DND-41 (cell line): Measurements from ENCODE around the gene HAPLN3.

ENCODE experiments used
- ATAC-seq: fragments of 200-7000 bp; cut with Tn5 transposase; 3 replicates; pipeline ENCODE4 v1.9.1; 2021; ENCODE audit warnings: low read depth; ENCODE audit not compliant: insufficient read depth
- DNase-seq: peaks from one replicate; pipeline ENCODE4 v3.0.0-alpha.2; 2020
- H2AFZ ChIP-seq: 2 replicates; pipeline ENCODE4 v1.6.0; 2012; ENCODE audit warnings: low read depth, low read length
- H3K27ac ChIP-seq: 2 replicates; pipeline ENCODE4 v1.5.1; 2012; ENCODE audit warnings: low read length, inconsistent platforms
- H3K27me3 ChIP-seq: fragments of 200-600 bp; sonication (generic); 2 replicates; pipeline ENCODE4 v1.6.0; 2012; ENCODE audit warnings: low read length, mild to moderate bottlenecking, inconsistent platforms; ENCODE audit not compliant: insufficient read depth, poor library complexity
- H3K36me3 ChIP-seq: 2 replicates; pipeline ENCODE4 v1.5.1; 2012; ENCODE audit warnings: low read length, inconsistent platforms; ENCODE audit not compliant: insufficient read depth
- H3K4me1 ChIP-seq: 2 replicates; pipeline ENCODE4 v1.5.1; 2012; ENCODE audit warnings: mild to moderate bottlenecking, low read length; ENCODE audit not compliant: insufficient read depth
- H3K4me2 ChIP-seq: 2 replicates; pipeline ENCODE4 v1.6.0; 2012; ENCODE audit warnings: mild to moderate bottlenecking, moderate library complexity, low read length, inconsistent platforms; ENCODE audit not compliant: insufficient read depth
- H3K4me3 ChIP-seq, 2 experiments: fragments of 200-600 bp in 1 of 2; shearing (Covaris generic) in 1 of 2; 2 replicates each; pipeline ENCODE4 v1.5.1; 2012 to 2016; ENCODE audit warnings: inconsistent platforms in 2 of 2, low read length in 2 of 2, mild to moderate bottlenecking in 2 of 2, low read depth in 1 of 2, moderate library complexity in 1 of 2
- H3K79me2 ChIP-seq: 2 replicates; pipeline ENCODE4 v1.6.0; 2012; ENCODE audit warnings: low read length, inconsistent platforms; ENCODE audit not compliant: insufficient read depth
- H3K9ac ChIP-seq: 2 replicates; pipeline ENCODE4 v1.6.0; 2012; ENCODE audit warnings: low read depth, mild to moderate bottlenecking, inconsistent platforms, low read length, moderate library complexity
- H3K9me3 ChIP-seq: 2 replicates; pipeline ENCODE4 v1.5.1; 2012; ENCODE audit warnings: low read length, moderate library complexity, mild to moderate bottlenecking, inconsistent platforms; ENCODE audit not compliant: insufficient read depth, severe bottlenecking
- H4K20me1 ChIP-seq: 2 replicates; pipeline ENCODE4 v1.6.0; 2012; ENCODE audit warnings: low read length; ENCODE audit not compliant: insufficient read depth
- EZH2 ChIP-seq: IDR thresholded peaks from 3 replicates; pipeline ENCODE4 v1.6.1; 2012; ENCODE audit warnings: borderline replicate concordance, low read depth, mild to moderate bottlenecking, moderate library complexity, low read length, inconsistent platforms; ENCODE audit not compliant: severe bottlenecking
- TF ChIP-seq, protein P1 (sequence below): IDR thresholded peaks from 2 replicates; pipeline ENCODE4 v1.5.1; 2012; ENCODE audit warnings: borderline replicate concordance, low read length, moderate library complexity, mild to moderate bottlenecking; ENCODE audit not compliant: poor library complexity, severe bottlenecking; ENCODE audit errors: extremely low read depth

The HAPLN3 gene

DNA sequence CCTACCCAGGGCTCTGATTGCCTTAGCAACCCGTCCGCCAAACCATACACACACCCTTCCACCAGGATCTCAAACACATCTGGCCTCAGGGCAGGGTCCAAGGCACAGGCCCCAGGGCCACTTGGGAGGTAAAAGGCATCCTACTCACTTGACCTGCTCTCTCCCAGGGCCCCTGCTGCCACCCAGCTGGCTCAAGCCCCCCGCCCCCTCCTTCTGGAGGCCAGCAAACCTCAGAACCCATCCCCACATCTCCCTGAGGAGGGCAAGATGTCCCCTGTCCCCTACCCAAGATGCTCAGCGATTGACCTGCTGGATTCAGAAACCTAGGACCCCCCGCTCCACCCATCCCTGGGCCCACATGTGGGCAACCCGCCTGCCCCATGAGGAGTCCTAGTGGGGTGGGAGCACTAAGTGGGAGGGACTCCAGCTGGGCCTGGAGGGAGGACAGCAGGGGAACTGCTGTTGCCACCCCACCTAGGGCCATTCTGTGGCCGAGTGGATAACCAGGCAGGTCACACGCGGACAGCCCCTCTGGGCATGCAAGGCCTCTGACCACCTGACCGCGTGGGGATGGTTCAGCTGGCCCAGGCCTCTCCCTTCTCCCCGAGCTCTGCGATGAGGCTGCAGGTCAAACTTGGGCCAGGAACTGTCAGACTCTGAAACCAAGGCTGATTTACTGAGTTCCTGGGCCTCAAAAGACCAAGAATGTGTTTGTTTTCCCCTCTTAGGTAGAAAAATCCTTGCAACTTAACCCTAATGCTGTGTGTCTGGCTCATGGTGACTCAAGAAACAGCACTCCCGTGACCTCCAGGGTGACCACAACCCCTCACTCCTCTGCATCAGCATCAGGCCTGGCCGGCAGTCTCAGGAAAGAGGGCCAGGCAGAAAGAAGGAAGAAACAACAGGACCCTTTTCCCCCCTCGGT lies 13.6 kb upstream of the HAPLN3 start:
- H4K20me1 ChIP-seq: peaks cover 61% of the 10 kb centered on the region
- 0 out of 4 replicates have a peak overlapping the region, but pooled peaks of 1 of the 2 experiments have one; percentile 36 for H3K4me3 ChIP-seq
- DNase-seq (no peak), ATAC-seq (no peak)
- peak overlapping the region; percentile 37; the same call in 1 of the 2 replicates for H3K9ac ChIP-seq
- peaks cover 59% of the 10 kb centered on the region for H3K79me2 ChIP-seq
- 0 out of 2 replicates have a peak overlapping the region, but pooled peaks have one; percentile 1 for H3K27ac ChIP-seq
- H3K27me3 ChIP-seq: no peaks in the 10 kb centered on the region
- peak overlapping the region; percentile 85 for H3K4me2 ChIP-seq
- no peak for TF ChIP-seq EZH2
- TF ChIP-seq, protein P1, sequence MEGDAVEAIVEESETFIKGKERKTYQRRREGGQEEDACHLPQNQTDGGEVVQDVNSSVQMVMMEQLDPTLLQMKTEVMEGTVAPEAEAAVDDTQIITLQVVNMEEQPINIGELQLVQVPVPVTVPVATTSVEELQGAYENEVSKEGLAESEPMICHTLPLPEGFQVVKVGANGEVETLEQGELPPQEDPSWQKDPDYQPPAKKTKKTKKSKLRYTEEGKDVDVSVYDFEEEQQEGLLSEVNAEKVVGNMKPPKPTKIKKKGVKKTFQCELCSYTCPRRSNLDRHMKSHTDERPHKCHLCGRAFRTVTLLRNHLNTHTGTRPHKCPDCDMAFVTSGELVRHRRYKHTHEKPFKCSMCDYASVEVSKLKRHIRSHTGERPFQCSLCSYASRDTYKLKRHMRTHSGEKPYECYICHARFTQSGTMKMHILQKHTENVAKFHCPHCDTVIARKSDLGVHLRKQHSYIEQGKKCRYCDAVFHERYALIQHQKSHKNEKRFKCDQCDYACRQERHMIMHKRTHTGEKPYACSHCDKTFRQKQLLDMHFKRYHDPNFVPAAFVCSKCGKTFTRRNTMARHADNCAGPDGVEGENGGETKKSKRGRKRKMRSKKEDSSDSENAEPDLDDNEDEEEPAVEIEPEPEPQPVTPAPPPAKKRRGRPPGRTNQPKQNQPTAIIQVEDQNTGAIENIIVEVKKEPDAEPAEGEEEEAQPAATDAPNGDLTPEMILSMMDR: no peak
- peaks cover 82% of the 10 kb centered on the region for H3K36me3 ChIP-seq
- H2AFZ ChIP-seq: no peak overlapping the region
- peaks cover 53% of the 10 kb centered on the region for H3K4me1 ChIP-seq
- H3K9me3 ChIP-seq: no peaks in the 10 kb centered on the region

DNA sequence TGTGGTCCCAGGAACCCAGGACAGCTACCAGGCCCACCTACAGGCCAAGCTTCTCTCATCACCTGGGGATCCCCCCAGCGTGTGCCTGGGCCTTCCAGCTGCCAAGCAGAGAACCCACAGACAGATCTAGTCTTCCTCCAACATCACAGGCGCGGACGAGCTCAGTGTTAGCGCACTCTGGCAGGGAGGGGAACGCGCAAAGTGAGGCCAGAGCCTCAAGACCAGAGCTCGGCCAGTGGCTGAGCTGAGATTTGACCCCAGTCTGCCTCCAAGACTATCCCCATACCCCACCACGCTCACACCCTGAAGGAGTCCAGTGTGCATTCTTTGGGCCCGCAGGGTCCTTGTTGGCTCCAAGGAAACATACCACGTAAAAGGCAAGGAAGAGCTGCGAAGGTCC lies 12.8 kb upstream of the HAPLN3 start:
- peak overlapping the region; percentile 20; the same call in 1 of the 2 replicates for H3K4me2 ChIP-seq
- no peak overlapping the region for H3K9ac ChIP-seq
- no peaks in the 10 kb centered on the region for H3K27me3 ChIP-seq
- no peak for DNase-seq
- peaks cover 60% of the 10 kb centered on the region for H3K79me2 ChIP-seq
- H2AFZ ChIP-seq: no peak overlapping the region
- no peak overlapping the region for H3K27ac ChIP-seq
- H4K20me1 ChIP-seq: peaks cover 65% of the 10 kb centered on the region
- ATAC-seq: no peak
- no peak overlapping the region for H3K4me3 ChIP-seq
- TF ChIP-seq, protein P1: no peak
- TF ChIP-seq EZH2: no peak
- H3K36me3 ChIP-seq: peaks cover 90% of the 10 kb centered on the region
- no peaks in the 10 kb centered on the region for H3K9me3 ChIP-seq
- peaks cover 47% of the 10 kb centered on the region for H3K4me1 ChIP-seq

- H3K9me3 ChIP-seq: no peaks in the 10 kb centered on the region
- H3K36me3 ChIP-seq: peaks cover 97% of the 10 kb centered on the region
- H3K79me2 ChIP-seq: peaks cover 51% of the 10 kb centered on the region
- no peaks in the 10 kb centered on the region for H3K27me3 ChIP-seq
- peaks cover 73% of the 10 kb centered on the region for H4K20me1 ChIP-seq
- DNase-seq: no peak
- no peak overlapping the region for H3K9ac ChIP-seq
- H3K27ac ChIP-seq: no peak overlapping the region
- peaks cover 42% of the 10 kb centered on the region for H3K4me1 ChIP-seq
- no peak overlapping the region for H3K4me2 ChIP-seq
- H2AFZ ChIP-seq: no peak overlapping the region
- no peak overlapping the region for H3K4me3 ChIP-seq
- TF ChIP-seq, protein P1: no peak
- no peak for TF ChIP-seq EZH2
- no peak for ATAC-seq
Measured at GRCh38 chr15:88907111-88907510, 11.8 kb upstream of the HAPLN3 start.
